DND-41 (cell line): ENCODE results near the gene VTCN1.

Source experiments
- EZH2 ChIP-seq: IDR thresholded peaks from 3 replicates; pipeline ENCODE4 v1.6.1; 2012; ENCODE audit warnings: borderline replicate concordance, low read depth, mild to moderate bottlenecking, moderate library complexity, low read length, inconsistent platforms; ENCODE audit not compliant: severe bottlenecking
- TF ChIP-seq, protein P1 (sequence below): IDR thresholded peaks from 2 replicates; pipeline ENCODE4 v1.5.1; 2012; ENCODE audit warnings: borderline replicate concordance, low read length, moderate library complexity, mild to moderate bottlenecking; ENCODE audit not compliant: poor library complexity, severe bottlenecking; ENCODE audit errors: extremely low read depth

GRCh38 chr1:117180147-117180967 lies 30.4 kb downstream of the VTCN1 start:
- TF ChIP-seq, protein P1, sequence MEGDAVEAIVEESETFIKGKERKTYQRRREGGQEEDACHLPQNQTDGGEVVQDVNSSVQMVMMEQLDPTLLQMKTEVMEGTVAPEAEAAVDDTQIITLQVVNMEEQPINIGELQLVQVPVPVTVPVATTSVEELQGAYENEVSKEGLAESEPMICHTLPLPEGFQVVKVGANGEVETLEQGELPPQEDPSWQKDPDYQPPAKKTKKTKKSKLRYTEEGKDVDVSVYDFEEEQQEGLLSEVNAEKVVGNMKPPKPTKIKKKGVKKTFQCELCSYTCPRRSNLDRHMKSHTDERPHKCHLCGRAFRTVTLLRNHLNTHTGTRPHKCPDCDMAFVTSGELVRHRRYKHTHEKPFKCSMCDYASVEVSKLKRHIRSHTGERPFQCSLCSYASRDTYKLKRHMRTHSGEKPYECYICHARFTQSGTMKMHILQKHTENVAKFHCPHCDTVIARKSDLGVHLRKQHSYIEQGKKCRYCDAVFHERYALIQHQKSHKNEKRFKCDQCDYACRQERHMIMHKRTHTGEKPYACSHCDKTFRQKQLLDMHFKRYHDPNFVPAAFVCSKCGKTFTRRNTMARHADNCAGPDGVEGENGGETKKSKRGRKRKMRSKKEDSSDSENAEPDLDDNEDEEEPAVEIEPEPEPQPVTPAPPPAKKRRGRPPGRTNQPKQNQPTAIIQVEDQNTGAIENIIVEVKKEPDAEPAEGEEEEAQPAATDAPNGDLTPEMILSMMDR, result no peak
- TF ChIP-seq EZH2, result no peak
